Peyer's patch (tissue), 4 donors: ENCODE results near the gene BCL2L12.

Experiments
- CTCF ChIP-seq, 6 experiments: fragments of 450-650 bp in 4 of 6; fragments of 200-600 bp in 2 of 6; sonication (generic) in 1 of 6; IDR thresholded peaks; one replicate each; pipeline ENCODE4 v1.5.1; 2017 to 2019; ENCODE audit warnings: antibody characterized with exemption in 6 of 6, mild to moderate bottlenecking in 3 of 6, moderate library complexity in 1 of 6
- POLR2A ChIP-seq, 2 donors: fragments of 450-650 bp; IDR thresholded peaks; one replicate each; pipeline ENCODE4 v1.5.1; 2017; ENCODE audit warnings: antibody characterized with exemption in 2 of 2, mild to moderate bottlenecking in 2 of 2, moderate library complexity in 2 of 2

GRCh38 chr19:49685845-49686332 is 20.2 kb downstream of the BCL2L12 start:
- TF ChIP-seq POLR2A (IDR thresholded peaks at IDR 0.05) (no peak), CTCF (IDR thresholded peaks at IDR 0.05) (no peak)
